ENCODE measurements around the gene SMURF2.

- TF ChIP-seq ZNF70 (CRISPR knock-in tag; IDR thresholded peaks at IDR 0.05) (no peak), ESRRG (CRISPR knock-in tag; IDR thresholded peaks at IDR 0.05) (no peak), SNAI2 (CRISPR knock-in tag; IDR thresholded peaks at IDR 0.05) (no peak), CREB5 (CRISPR knock-in tag; IDR thresholded peaks at IDR 0.05; ENCODE audit: low read depth) (no peak), RARB (CRISPR knock-in tag; IDR thresholded peaks at IDR 0.05) (no peak), PATZ1 (CRISPR knock-in tag; IDR thresholded peaks at IDR 0.05; ENCODE audit: borderline replicate concordance) (no peak), CSDC2 (CRISPR knock-in tag; IDR thresholded peaks at IDR 0.05) (no peak), BACH2 (CRISPR knock-in tag; IDR thresholded peaks at IDR 0.05; ENCODE audit: borderline replicate concordance) (no peak), ZC3H10 (CRISPR knock-in tag; IDR thresholded peaks at IDR 0.05) (no peak)
Measured at GRCh38 chr17:64599827-64600226, 62.3 kb downstream of the SMURF2 start.
